ENCODE results near the gene GLG1.
"Not testable (repeated sequence)": the region's sequence is repeated elsewhere in the genome, so short reads cannot be mapped to it uniquely, and the experiment has no call there.

GLG1 gene

GRCh38 chr16:74447578-74447977 is 159.3 kb downstream of the GLG1 start:
- Histone ChIP-seq H3K27ac (ENCODE audit: low read length) (no peak overlapping the region), H3K27me3 (ENCODE audit: low read depth, low read length) (no peaks in the 10 kb centered on the region), H3K9me3 (ENCODE audit: insufficient read depth, low read length) (no peaks in the 10 kb centered on the region), H3K9ac (ENCODE audit: low read length) (no peak overlapping the region), H3K4me1 (ENCODE audit: low read length) (no peaks in the 10 kb centered on the region), H3K79me2 (ENCODE audit: low read length) (no peaks in the 10 kb centered on the region), H2AFZ (ENCODE audit: low read depth, low read length) (no peak overlapping the region), H3K36me3 (replicated peaks; ENCODE audit: low read depth, low read length) (peaks cover 9% of the 10 kb centered on the region), H3K4me3 (ENCODE audit: low read length) (no peak overlapping the region), H4K20me1 (ENCODE audit: insufficient read depth, low read length) (no peaks in the 10 kb centered on the region), H3K4me2 (ENCODE audit: low read length) (no peak overlapping the region)
- TF ChIP-seq EZH2phosphoT487 (IDR thresholded peaks at IDR 0.05; ENCODE audit: low read depth) (no peak), CTCF (IDR thresholded peaks at IDR 0.05; ENCODE audit: low read depth, low read length) (no peak)

GRCh38 chr16:74446866-74447265 is 160.0 kb downstream of the GLG1 start:
- TF ChIP-seq EZH2phosphoT487 (IDR thresholded peaks at IDR 0.05; ENCODE audit: low read depth) (no peak), CTCF (IDR thresholded peaks at IDR 0.05; ENCODE audit: low read depth, low read length) (no peak)
- Histone ChIP-seq H3K4me1 (ENCODE audit: low read length) (no peaks in the 10 kb centered on the region), H3K4me2 (ENCODE audit: low read length) (no peak overlapping the region), H3K27ac (ENCODE audit: low read length) (no peak overlapping the region), H3K79me2 (ENCODE audit: low read length) (no peaks in the 10 kb centered on the region), H4K20me1 (ENCODE audit: insufficient read depth, low read length) (no peaks in the 10 kb centered on the region), H2AFZ (ENCODE audit: low read depth, low read length) (no peak overlapping the region), H3K4me3 (ENCODE audit: low read length) (no peak overlapping the region), H3K9me3 (ENCODE audit: insufficient read depth, low read length) (no peaks in the 10 kb centered on the region), H3K36me3 (replicated peaks; ENCODE audit: low read depth, low read length) (peaks cover 3% of the 10 kb centered on the region), H3K27me3 (ENCODE audit: low read depth, low read length) (no peaks in the 10 kb centered on the region), H3K9ac (ENCODE audit: low read length) (no peak overlapping the region)

- H3K4me1 ChIP-seq (ENCODE audit: low read length); H2AFZ ChIP-seq (ENCODE audit: low read depth, low read length): not testable (repeated sequence)
These were observed 163.1 kb downstream of the GLG1 start for GRCh38 chr16:74443624-74444346.

GRCh38 chr16:74439685-74440084 is 167.2 kb downstream of the GLG1 start:
- Histone ChIP-seq H3K9ac (ENCODE audit: low read length) (no peak overlapping the region), H3K27ac (ENCODE audit: low read length) (no peak overlapping the region), H3K4me3 (ENCODE audit: low read length) (no peak overlapping the region), H2AFZ (ENCODE audit: low read depth, low read length) (no peak overlapping the region), H3K9me3 (ENCODE audit: insufficient read depth, low read length) (no peaks in the 10 kb centered on the region), H3K79me2 (ENCODE audit: low read length) (no peaks in the 10 kb centered on the region), H3K27me3 (ENCODE audit: low read depth, low read length) (no peaks in the 10 kb centered on the region), H4K20me1 (ENCODE audit: insufficient read depth, low read length) (no peaks in the 10 kb centered on the region), H3K4me1 (ENCODE audit: low read length) (no peaks in the 10 kb centered on the region), H3K36me3 (replicated peaks; ENCODE audit: low read depth, low read length) (no peaks in the 10 kb centered on the region), H3K4me2 (ENCODE audit: low read length) (no peak overlapping the region)
- no peak for TF ChIP-seq CTCF (IDR thresholded peaks at IDR 0.05; ENCODE audit: low read depth, low read length)

More at GRCh38 chr16:74443624-74444346, 163.1 kb downstream of the GLG1 start:
- H3K36me3 ChIP-seq (replicated peaks; ENCODE audit: low read depth, low read length); H4K20me1 ChIP-seq (ENCODE audit: insufficient read depth, low read length); H3K79me2 ChIP-seq (ENCODE audit: low read length); H3K9ac ChIP-seq (ENCODE audit: low read length); H3K4me3 ChIP-seq (ENCODE audit: low read length); H3K27ac ChIP-seq (ENCODE audit: low read length); H3K27me3 ChIP-seq (ENCODE audit: low read depth, low read length); H3K4me2 ChIP-seq (ENCODE audit: low read length); H3K9me3 ChIP-seq (ENCODE audit: insufficient read depth, low read length): not testable (repeated sequence)
